CD4-positive, alpha-beta T cell treated with Interleukin-15 for 1 hour (primary cell): Measurements from ENCODE around the gene YPEL3.

ENCODE experiments used
- DNase-seq: peaks from one replicate; pipeline ENCODE4 v3.0.0-alpha.2; 2020

YPEL3 gene

GRCh38 chr16:30068333-30068732 lies 27.7 kb downstream of the YPEL3 start:
- no peak for DNase-seq

- no peak for DNase-seq
Measured at GRCh38 chr16:30067584-30067916, 28.5 kb downstream of the YPEL3 start.

DNA sequence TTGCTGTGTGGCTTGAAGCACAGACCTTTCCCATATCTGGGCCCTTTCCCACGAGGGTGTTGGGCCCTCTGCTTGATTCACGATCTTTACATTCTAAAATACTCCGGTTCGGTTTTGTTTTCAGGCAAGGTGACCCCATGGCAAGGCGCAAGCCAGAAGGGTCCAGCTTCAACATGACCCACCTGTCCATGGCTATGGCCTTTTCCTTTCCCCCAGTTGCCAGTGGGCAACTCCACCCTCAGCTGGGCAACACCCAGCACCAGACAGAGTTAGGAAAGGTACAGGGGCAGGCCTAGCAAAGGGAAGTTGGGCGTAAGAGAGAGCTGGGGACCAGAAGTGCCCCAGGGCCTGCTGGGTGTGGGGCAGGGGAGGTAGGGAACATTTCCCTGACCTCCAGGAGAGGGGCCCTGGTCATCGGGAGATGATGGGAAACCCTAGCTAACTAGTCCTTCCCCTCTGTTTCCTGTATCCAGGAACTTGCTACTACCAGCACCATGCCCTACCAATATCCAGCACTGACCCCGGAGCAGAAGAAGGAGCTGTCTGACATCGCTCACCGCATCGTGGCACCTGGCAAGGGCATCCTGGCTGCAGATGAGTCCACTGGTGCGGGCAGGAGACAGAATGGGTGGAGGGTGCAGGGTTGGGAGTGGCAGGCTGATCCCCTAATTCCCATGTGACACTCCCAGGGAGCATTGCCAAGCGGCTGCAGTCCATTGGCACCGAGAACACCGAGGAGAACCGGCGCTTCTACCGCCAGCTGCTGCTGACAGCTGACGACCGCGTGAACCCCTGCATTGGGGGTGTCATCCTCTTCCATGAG lies 29.0 kb downstream of the YPEL3 start:
- DNase-seq: no peak

DNA sequence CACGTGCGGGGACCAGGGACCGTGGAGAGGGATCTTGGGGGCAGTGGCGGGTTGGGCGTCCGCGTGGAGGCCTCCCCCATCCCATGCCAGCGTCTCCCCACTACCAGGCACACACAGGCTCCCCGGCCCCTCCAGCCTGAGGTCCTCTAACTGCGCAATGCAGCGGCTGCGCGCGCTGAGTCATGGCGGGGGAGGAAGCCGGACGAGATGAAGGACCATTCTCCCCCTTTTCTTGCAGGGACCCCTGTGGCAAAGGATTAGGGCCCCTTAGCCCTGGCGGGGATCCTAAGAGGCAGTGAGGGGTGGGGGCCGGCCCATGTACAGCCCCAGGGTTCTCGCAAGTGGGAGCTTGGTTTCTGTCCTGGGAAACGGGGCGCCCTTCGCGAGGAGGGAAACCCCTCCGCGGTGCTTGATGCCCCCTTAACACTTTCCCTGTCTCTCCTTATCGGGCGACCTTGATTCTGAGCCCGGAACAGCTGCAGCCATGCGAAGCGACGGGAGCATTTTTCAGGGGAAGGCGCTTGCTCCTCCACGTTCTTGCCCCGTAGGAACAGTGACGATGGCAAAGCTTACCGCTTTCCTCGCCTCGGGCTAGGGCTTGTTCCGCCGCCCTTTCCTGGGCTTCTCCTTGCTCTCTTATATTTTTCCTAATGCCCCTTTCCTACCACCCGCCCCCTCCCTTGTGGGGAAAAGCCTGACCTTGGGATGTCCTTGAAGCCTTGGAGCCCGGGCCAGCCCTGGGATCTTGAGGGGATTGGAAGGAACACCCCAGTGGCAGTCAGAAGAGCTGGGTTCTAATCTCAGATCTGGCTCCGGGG lies 29.9 kb downstream of the YPEL3 start:
- DNase-seq: peak; percentile 37

GRCh38 chr16:30065102-30065942 lies 30.7 kb downstream of the YPEL3 start, which contains the start of gene ALDOA:
TSS of gene ALDOA (plus strand) at chr16:30065760. CDS start at chr16:30066898, 1,138 bp downstream.
- peak; percentile 96 for DNase-seq

GRCh38 chr16:30064729-30065101 lies 31.3 kb downstream of the YPEL3 start:
- DNase-seq: no peak

- DNase-seq: peak; percentile 78
Measured at GRCh38 chr16:30063893-30064728, 31.9 kb downstream of the YPEL3 start.

- no peak for DNase-seq
Measured at GRCh38 chr16:30063278-30063892, 32.6 kb downstream of the YPEL3 start.

GRCh38 chr16:30060836-30061554 lies 35.0 kb downstream of the YPEL3 start:
- DNase-seq: no peak

DNA sequence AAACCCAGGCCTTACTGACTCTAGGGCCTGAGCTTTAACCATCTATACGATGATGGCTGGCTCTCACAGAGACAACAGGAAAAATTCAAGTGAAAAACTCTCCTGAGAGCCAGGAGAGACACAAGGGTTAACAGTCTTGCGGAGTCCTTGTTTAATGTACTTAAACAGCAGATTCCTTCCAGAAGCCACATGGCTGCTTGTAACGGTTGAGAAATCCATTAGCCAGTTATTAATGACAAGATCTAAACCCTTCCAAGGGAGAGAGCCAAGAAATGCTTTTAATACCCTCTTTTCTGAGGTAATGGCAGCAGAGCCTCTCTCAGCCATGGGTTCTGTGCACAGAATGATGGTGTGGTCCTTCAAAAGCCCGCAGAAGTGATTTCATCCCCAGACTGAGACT lies 35.7 kb downstream of the YPEL3 start:
- no peak for DNase-seq

- DNase-seq: peak; percentile 39
Measured at GRCh38 chr16:30054959-30055553, 41.0 kb downstream of the YPEL3 start.

- no peak for DNase-seq
Measured at GRCh38 chr16:30054451-30054850, 41.6 kb downstream of the YPEL3 start.

GRCh38 chr16:30053376-30054015 lies 42.5 kb downstream of the YPEL3 start:
- no peak for DNase-seq

GRCh38 chr16:30052671-30053372 lies 43.2 kb downstream of the YPEL3 start:
- DNase-seq: peak; percentile 88

DNA sequence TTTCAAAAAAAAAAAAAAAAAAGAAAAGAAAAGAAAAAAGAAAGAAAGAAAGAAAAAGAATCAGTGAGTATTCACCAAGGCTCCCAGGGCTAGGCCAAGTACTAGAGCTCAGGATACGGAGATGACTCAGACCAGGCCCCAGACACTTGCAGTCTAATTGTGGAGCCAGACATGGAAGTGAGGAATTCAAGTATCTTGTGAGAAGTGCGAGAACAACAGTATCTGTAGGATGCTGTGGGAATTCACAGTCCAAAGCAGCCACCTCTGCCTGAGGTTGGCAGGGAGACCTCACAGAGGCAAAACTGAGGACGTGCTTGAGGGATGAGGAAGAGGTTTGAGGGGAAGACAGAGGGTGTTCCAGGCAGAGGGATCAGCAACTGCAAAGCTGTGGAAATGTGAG lies 44.5 kb downstream of the YPEL3 start:
- no peak for DNase-seq

- DNase-seq: no peak
Measured at GRCh38 chr16:30049871-30050270, 46.1 kb downstream of the YPEL3 start.

- DNase-seq: no peak
Measured at GRCh38 chr16:30046588-30046987, 49.4 kb downstream of the YPEL3 start.

GRCh38 chr16:30046178-30046577 lies 49.8 kb downstream of the YPEL3 start:
- DNase-seq: no peak
